ENCODE data around the gene GSE1. TPM values are rescaled to one million over a fixed set of nuclear protein-coding genes. Genes with fewer than 3 reads are reported as not detected.
A peak's percentile ranks its signal among the peaks of the same experiment; 100 is the strongest.

Gene GSE1
- total RNA-seq, 1 donor from 2014 or later: 120 TPM

- H3K27me3 ChIP-seq: no peaks in the 10 kb centered on the region
- H3K27ac ChIP-seq: peak overlapping the region; percentile 91 to 92
- no peaks in the 10 kb centered on the region for H3K36me3 ChIP-seq
- no peaks in the 10 kb centered on the region for H3K9me3 ChIP-seq
- no peak for DNase-seq (ENCODE audit: low spot score in 2 of 2)
- intact Hi-C loops (cut with DNase I): loop anchor here (2.0 to 5.0 kb wide), 3 partner anchors 36 to 489 kb away; no protein-coding TSS in a partner anchor
- H3K4me3 ChIP-seq: peak overlapping the region; percentile 64 to 83
- TF ChIP-seq, protein P1, sequence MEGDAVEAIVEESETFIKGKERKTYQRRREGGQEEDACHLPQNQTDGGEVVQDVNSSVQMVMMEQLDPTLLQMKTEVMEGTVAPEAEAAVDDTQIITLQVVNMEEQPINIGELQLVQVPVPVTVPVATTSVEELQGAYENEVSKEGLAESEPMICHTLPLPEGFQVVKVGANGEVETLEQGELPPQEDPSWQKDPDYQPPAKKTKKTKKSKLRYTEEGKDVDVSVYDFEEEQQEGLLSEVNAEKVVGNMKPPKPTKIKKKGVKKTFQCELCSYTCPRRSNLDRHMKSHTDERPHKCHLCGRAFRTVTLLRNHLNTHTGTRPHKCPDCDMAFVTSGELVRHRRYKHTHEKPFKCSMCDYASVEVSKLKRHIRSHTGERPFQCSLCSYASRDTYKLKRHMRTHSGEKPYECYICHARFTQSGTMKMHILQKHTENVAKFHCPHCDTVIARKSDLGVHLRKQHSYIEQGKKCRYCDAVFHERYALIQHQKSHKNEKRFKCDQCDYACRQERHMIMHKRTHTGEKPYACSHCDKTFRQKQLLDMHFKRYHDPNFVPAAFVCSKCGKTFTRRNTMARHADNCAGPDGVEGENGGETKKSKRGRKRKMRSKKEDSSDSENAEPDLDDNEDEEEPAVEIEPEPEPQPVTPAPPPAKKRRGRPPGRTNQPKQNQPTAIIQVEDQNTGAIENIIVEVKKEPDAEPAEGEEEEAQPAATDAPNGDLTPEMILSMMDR (IDR thresholded peaks at IDR 0.05): no peak
- peaks cover 17 to 50% of the 10 kb centered on the region in 2 donors for H3K4me1 ChIP-seq
Observed at GRCh38 chr16:85611194-85611443, 2.0 kb upstream of the GSE1 start.

- Histone ChIP-seq H3K36me3 (no peaks in the 10 kb centered on the region), H3K27me3 (no peaks in the 10 kb centered on the region), H3K27ac (peak overlapping the region; percentile 91 to 92), H3K9me3 (no peaks in the 10 kb centered on the region), H3K4me1 (peaks cover 13 to 48% of the 10 kb centered on the region in 2 donors), H3K4me3 (peak overlapping the region; percentile 64 to 83)
- TF ChIP-seq, protein P1 (IDR thresholded peaks at IDR 0.05): no peak
- intact Hi-C loops (cut with DNase I): loop anchor here (2.0 to 5.0 kb wide), 3 partner anchors 37 to 489 kb away; no protein-coding TSS in a partner anchor
- DNase-seq (ENCODE audit: low spot score in 2 of 2): peak; percentile 21 to 91
Observed at GRCh38 chr16:85611444-85612190, 1.5 kb upstream of the GSE1 start.

GRCh38 chr16:85612191-85612800 lies 826 bp upstream of the GSE1 start:
- Histone ChIP-seq H3K27ac (peak overlapping the region; percentile 91 to 92), H3K36me3 (no peaks in the 10 kb centered on the region), H3K4me3 (peak overlapping the region; percentile 64 to 83), H3K9me3 (no peaks in the 10 kb centered on the region), H3K27me3 (no peaks in the 10 kb centered on the region), H3K4me1 (peaks cover 12 to 41% of the 10 kb centered on the region in 2 donors)
- intact Hi-C loops (cut with DNase I): loop anchor here (5.0 kb wide), 2 partner anchors 310 to 490 kb away; no protein-coding TSS in a partner anchor
- TF ChIP-seq, protein P1 (IDR thresholded peaks at IDR 0.05): no peak
- DNase-seq (ENCODE audit: low spot score in 2 of 2): peak; percentile 37 to 92

DNA sequence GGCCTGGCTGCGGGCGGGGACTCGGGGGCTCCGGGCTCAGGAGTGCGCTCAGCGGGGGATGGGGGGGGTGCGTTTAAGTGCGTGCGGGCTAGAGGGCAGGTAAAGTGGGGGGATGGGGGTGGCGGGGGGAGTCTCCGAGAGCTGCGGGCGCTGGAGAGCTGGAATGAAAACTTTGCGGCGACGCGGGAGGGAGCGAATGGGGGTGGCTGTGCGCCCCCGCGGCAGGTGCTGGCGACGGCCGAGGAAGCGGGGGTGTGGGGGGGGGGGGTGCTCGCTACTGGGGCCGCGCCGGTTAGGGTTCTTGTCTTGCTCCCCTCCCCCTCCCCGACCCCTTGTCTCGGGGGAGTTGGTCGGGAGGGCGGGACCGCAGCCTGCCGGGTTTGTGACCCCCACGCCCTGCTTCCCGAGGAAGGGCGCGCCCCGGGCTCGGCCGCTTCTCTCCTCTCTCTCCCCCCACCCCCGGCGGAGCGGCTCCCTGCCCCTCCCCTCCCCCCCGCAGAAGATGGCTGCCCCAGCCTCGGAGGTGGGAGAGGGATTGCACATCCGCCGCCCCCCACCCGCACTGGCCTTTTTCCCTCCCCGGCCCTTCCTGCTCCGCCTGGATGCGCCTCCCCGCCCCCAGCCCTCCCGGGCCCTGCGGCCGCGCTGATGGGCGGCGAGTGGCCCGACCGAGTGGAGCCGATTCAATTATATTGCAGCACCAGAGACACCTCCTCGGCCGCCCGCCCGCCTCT lies 649 bp downstream of the GSE1 start:
- intact Hi-C loops (cut with DNase I): loop anchor here (2.0 to 5.0 kb wide), 3 partner anchors 39 to 491 kb away; no protein-coding TSS in a partner anchor
- peak overlapping the region; percentile 64 to 83 for H3K4me3 ChIP-seq
- TF ChIP-seq, protein P1 (IDR thresholded peaks at IDR 0.05): no peak
- H3K27ac ChIP-seq: peak overlapping the region; percentile 91 to 92
- H3K4me1 ChIP-seq: peaks cover 12 to 41% of the 10 kb centered on the region in 2 donors
- no peaks in the 10 kb centered on the region for H3K9me3 ChIP-seq
- H3K27me3 ChIP-seq: no peaks in the 10 kb centered on the region
- DNase-seq (ENCODE audit: low spot score in 2 of 2): peak in 1 of 2 donors; percentile 83
- H3K36me3 ChIP-seq: no peaks in the 10 kb centered on the region

DNA sequence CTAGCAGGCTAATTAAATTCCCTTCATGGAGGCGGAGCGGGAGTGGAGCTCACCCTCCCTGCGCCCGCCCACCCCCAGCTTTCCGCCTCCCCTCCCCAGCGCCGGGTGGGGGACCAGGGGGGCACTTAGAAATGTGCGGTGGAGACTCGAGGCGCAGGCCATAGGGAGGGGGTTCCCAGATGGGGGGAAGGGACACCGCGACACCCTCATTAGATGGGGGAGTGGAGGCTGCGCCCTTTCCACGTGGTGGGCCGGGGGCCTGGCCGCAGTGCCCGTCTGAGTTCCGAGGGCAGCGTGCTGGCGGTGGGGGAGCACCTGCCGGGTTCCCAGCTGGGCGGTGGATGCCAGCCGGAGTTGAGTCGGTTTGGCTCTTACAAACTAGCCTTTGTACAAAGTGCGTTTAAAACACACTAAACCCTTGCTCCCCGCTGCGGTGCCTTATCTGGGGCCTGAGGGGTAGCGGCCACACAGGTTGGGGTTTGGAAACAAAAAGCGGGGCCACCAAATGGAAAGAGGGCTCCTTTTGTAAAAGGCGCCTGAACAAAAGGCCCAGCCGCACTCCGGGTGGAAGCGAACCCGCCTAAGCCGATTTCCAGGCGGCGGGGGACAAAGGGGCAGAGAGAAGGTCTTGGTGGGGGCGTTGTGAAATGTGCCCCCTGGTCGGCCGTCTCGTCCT lies 1.4 kb downstream of the GSE1 start:
- intact Hi-C loops (cut with DNase I): loop anchor here (2.0 to 5.0 kb wide), 3 partner anchors 38 to 492 kb away; no protein-coding TSS in a partner anchor
- TF ChIP-seq, protein P1 (IDR thresholded peaks at IDR 0.05): no peak
- no peaks in the 10 kb centered on the region for H3K9me3 ChIP-seq
- H3K4me1 ChIP-seq: peaks cover 12 to 41% of the 10 kb centered on the region in 2 donors
- H3K4me3 ChIP-seq: peak overlapping the region; percentile 64 to 83
- no peaks in the 10 kb centered on the region for H3K36me3 ChIP-seq
- DNase-seq (ENCODE audit: low spot score in 2 of 2): no peak
- H3K27me3 ChIP-seq: no peaks in the 10 kb centered on the region
- H3K27ac ChIP-seq: peak overlapping the region; percentile 91 to 92

Measured in ascending aorta (tissue), 2 donors.